OCI-LY7 (cell line): ENCODE measurements around the gene RCSD1.

Experiments used
- EZH2phosphoT487 ChIP-seq: fragments of 200-600 bp; sonication (generic); IDR thresholded peaks from 2 replicates; pipeline ENCODE4 v1.6.1; 2018; ENCODE audit warnings: low read depth, borderline replicate concordance, mild to moderate bottlenecking, mixed run types, antibody characterized with exemption, low read length, moderate library complexity, mixed read lengths
- TF ChIP-seq, protein P1 (sequence below): fragments of 200-600 bp; sonication (generic); conservative IDR thresholded peaks from 2 replicates; pipeline ENCODE4 v1.5.1; 2014; ENCODE audit warnings: mild to moderate bottlenecking, antibody characterized with exemption, low read length, moderate library complexity, mixed read lengths

GRCh38 chr1:167678838-167679237 is 48.8 kb downstream of the RCSD1 start:
- TF ChIP-seq, protein P1, sequence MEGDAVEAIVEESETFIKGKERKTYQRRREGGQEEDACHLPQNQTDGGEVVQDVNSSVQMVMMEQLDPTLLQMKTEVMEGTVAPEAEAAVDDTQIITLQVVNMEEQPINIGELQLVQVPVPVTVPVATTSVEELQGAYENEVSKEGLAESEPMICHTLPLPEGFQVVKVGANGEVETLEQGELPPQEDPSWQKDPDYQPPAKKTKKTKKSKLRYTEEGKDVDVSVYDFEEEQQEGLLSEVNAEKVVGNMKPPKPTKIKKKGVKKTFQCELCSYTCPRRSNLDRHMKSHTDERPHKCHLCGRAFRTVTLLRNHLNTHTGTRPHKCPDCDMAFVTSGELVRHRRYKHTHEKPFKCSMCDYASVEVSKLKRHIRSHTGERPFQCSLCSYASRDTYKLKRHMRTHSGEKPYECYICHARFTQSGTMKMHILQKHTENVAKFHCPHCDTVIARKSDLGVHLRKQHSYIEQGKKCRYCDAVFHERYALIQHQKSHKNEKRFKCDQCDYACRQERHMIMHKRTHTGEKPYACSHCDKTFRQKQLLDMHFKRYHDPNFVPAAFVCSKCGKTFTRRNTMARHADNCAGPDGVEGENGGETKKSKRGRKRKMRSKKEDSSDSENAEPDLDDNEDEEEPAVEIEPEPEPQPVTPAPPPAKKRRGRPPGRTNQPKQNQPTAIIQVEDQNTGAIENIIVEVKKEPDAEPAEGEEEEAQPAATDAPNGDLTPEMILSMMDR, result no peak
- TF ChIP-seq EZH2phosphoT487, result no peak
